ENCODE data around the gene LCK. TPM values are rescaled to one million over a fixed set of nuclear protein-coding genes. Genes with fewer than 3 reads are reported as not detected.
A peak's percentile ranks its signal among the peaks of the same experiment; 100 is the strongest.
"Not testable (repeated sequence)": the region's sequence is repeated elsewhere in the genome, so short reads cannot be mapped to it uniquely, and the experiment has no call there.

Gene LCK
- total and polyA plus RNA-seq, 7 donors: 0.36 to 37.3 (median 0.87) TPM; not detected in 1

DNA sequence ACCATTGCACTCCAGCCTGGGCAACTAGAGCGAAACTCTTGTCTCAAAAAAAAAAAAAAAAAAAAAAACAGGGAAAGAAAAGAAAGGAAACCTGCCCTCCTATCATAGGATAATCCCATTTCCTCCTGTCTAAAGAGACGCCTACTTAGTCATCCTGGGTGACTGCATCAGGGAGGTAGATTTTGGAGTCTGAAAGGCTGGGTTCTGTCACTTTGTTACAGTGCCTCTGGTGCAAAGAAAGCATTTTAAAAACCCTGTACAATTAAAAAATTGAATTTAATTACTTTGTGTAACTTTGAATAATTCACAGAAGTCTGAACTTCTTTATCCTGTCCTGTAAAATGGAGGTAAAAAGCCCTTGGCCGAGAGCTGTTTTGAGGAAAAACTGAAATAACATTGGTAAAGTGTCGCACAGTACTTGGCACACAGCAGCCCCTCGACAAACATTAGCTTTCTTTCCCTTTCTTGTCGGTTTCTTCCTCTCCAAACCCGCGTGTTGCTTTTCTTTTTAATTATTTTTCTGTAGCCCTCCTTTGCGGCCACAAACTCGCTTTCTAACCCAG, 40.2 kb downstream of the LCK start:
- DNase-seq: no peak
- intact Hi-C loops (cut with DNase I): loop anchor here (5.0 kb wide), 1 partner anchor 114 kb away; the partner anchor contains the start of gene TXLNA
- peak overlapping the region; percentile 79 to 88 (median 85) for H3K27ac ChIP-seq
- no peaks in the 10 kb centered on the region for H3K36me3 ChIP-seq
- no peaks in the 10 kb centered on the region for H3K9me3 ChIP-seq
- peak overlapping the region; percentile 69 to 92 (median 86) for H3K4me3 ChIP-seq
- H3K4me1 ChIP-seq: peaks cover 0 to 13% (median 9%) of the 10 kb centered on the region in 4 donors
- TF ChIP-seq, protein P1, sequence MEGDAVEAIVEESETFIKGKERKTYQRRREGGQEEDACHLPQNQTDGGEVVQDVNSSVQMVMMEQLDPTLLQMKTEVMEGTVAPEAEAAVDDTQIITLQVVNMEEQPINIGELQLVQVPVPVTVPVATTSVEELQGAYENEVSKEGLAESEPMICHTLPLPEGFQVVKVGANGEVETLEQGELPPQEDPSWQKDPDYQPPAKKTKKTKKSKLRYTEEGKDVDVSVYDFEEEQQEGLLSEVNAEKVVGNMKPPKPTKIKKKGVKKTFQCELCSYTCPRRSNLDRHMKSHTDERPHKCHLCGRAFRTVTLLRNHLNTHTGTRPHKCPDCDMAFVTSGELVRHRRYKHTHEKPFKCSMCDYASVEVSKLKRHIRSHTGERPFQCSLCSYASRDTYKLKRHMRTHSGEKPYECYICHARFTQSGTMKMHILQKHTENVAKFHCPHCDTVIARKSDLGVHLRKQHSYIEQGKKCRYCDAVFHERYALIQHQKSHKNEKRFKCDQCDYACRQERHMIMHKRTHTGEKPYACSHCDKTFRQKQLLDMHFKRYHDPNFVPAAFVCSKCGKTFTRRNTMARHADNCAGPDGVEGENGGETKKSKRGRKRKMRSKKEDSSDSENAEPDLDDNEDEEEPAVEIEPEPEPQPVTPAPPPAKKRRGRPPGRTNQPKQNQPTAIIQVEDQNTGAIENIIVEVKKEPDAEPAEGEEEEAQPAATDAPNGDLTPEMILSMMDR (IDR thresholded peaks at IDR 0.05): no peak
- no peak for TF ChIP-seq POLR2AphosphoS5 (IDR thresholded peaks at IDR 0.05)
- no peak for TF ChIP-seq POLR2A (IDR thresholded peaks at IDR 0.05)
- TF ChIP-seq EP300 (IDR thresholded peaks at IDR 0.05): no peak
- H3K27me3 ChIP-seq: no peaks in the 10 kb centered on the region
- 22 to 44% methylated on average over 10 of the region's 10 CpGs for WGBS, 2 donors

DNA sequence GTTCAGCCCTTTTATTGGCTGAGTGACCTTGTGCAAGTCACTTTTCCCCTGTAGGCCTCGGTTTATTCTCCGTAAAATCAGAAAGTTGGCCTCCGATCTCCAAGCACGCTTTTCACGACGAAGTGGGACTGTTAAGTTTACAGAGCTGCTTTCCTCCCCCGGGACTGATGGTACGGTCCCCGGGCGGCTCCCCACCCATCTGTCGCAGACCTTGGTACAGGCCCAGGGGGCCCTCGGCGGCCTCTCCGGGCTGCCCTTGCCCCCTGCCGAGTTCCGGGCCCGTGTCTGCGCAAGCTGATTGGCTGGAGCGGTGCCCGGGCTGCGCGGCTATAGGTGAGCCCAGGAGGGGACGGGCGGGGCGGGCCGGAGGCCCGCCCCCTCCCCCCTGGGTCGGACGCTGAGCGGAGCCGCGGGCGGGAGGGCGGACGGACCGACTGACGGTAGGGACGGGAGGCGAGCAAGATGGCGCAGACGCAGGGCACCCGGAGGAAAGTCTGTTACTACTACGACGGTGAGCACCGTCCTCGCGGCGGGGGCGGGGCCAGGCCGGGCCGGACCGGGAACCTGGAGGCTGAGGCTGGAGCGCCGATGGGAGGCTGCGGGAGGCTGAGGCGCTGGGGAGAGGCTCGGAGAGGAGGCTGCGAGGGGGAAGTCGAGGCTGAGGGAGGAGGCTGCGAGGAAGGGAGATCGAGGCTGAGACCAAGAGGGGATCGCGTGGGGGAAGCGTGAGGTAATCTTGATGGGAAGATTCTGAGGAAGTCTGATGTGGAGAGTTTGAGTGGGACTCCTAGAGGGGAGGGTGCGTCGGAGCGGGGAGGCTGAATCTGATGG, 40.9 kb downstream of the LCK start, which contains the start of gene HDAC1:
TSS of gene HDAC1 (plus strand) at position 376 of the 831 bp plus-strand sequence. CDS start at position 463, 87 bp downstream.
- WGBS, 2 donors: 0 to 1% methylated on average over 67 of the region's 67 CpGs
- TF ChIP-seq POLR2A (IDR thresholded peaks at IDR 0.05) (peak; percentile 20 to 37), EP300 (IDR thresholded peaks at IDR 0.05) (peak in 1 of 4 donors; percentile 7), POLR2AphosphoS5 (IDR thresholded peaks at IDR 0.05) (peak; percentile 49 to 83 (median 79))
- TF ChIP-seq, protein P1 (IDR thresholded peaks at IDR 0.05): no peak
- peak within 1 kb of the TSS; percentile 69 to 92 (median 86) for H3K4me3 ChIP-seq
- intact Hi-C loops (cut with DNase I): loop anchor here (1.0 to 5.0 kb wide), 2 partner anchors 51 to 115 kb away; partner anchors contain the start of gene TXLNA
- H3K4me1 ChIP-seq: peaks cover 0 to 13% (median 9%) of the 10 kb centered on the region in 4 donors
- no peaks in the 10 kb centered on the region for H3K9me3 ChIP-seq
- H3K27ac ChIP-seq: peak within 1 kb of the TSS; percentile 79 to 88 (median 85)
- H3K27me3 ChIP-seq: no peaks in the 10 kb centered on the region
- no peaks in the 10 kb centered on the region for H3K36me3 ChIP-seq
- peak; percentile 98 for DNase-seq

DNA sequence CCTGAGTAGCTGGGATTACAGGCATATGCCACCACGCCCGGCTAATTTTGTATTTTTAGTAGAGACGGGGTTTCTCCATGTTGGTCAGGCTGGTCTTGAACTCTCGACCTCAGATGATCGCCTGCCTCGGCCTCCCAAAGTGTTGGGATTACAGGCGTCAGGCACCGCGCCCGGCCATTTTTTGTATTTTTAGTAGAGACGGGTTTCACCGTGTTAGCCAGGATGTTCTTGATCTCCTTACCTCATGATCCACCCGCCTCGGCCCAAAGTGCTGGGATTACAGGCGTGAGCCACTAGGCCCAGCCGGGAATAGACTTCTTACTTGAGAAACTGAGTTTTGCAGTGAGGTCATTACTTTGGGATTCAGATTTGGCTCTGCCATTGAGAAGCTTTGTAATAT, 47.1 kb downstream of the LCK start:
- intact Hi-C loops (cut with DNase I); H3K27ac ChIP-seq; DNase-seq; H3K9me3 ChIP-seq; H3K4me3 ChIP-seq; H3K4me1 ChIP-seq; H3K27me3 ChIP-seq: not testable (repeated sequence)
- peaks cover 0 to 11% (median 8%) of the 10 kb centered on the region in 4 donors for H3K36me3 ChIP-seq
- WGBS, 2 donors: 96 to 97% methylated on average over 16 of the region's 16 CpGs

DNA sequence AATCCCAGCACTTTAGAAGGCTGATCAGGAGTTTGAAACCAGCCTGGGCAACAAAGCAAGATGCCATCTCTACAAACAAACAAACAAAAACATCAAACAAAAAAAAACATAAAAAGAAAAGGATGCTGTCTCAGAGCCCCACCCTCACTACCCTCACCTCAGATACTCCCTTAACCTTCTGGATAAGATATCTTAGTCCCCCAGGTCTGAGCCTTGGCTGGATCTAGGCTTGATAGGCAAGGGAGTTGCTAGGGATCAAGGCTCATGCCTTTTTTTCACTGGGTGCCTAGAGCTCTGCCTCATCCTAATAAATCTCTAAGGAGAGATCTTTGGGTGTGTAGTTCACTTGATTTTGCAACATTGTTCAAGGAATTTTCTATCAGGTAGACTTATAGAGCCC, 48.3 kb downstream of the LCK start:
- DNase-seq: no peak
- H3K36me3 ChIP-seq: peaks cover 2 to 22% (median 13%) of the 10 kb centered on the region in 4 donors
- H3K27ac ChIP-seq: no peak overlapping the region
- no peaks in the 10 kb centered on the region for H3K27me3 ChIP-seq
- TF ChIP-seq, protein P1 (IDR thresholded peaks at IDR 0.05): no peak
- TF ChIP-seq POLR2A (IDR thresholded peaks at IDR 0.05): no peak
- TF ChIP-seq EP300 (IDR thresholded peaks at IDR 0.05): no peak
- H3K9me3 ChIP-seq: no peaks in the 10 kb centered on the region
- H3K4me1 ChIP-seq: no peaks in the 10 kb centered on the region
- no peak overlapping the region for H3K4me3 ChIP-seq
- intact Hi-C loops (cut with DNase I): no loop called here

DNA sequence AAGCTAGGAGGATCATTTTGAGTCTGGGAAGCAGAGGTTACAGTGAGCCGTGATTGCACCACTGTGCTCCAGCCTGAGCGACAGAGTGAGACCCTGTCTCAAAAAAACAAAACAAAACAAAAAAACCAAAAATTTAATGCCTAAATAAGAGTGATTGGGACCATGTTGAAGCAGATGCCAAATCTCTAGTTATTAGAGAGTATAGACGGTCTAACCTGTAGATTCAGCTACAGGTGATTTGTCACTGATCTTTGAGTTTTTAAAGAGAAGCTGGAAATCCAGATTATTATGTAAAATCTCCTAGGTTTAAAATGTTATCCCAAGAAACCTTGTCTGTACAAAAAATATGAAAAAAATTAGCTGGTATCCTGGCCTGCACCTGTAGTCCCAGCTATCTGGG, 52.3 kb downstream of the LCK start:
- intact Hi-C loops (cut with DNase I): no loop called here
- Histone ChIP-seq H3K27ac (no peak overlapping the region), H3K36me3 (peaks cover 7 to 36% (median 17%) of the 10 kb centered on the region in 4 donors), H3K9me3 (no peaks in the 10 kb centered on the region), H3K4me1 (no peaks in the 10 kb centered on the region), H3K27me3 (no peaks in the 10 kb centered on the region), H3K4me3 (no peak overlapping the region)
- no peak for DNase-seq
- TF ChIP-seq POLR2AphosphoS5 (IDR thresholded peaks at IDR 0.05): no peak
- TF ChIP-seq POLR2A (IDR thresholded peaks at IDR 0.05): no peak
- TF ChIP-seq EP300 (IDR thresholded peaks at IDR 0.05): no peak
- WGBS, 2 donors: 95 to 98% methylated on average over 3 of the region's 3 CpGs
